ENCODE results near the gene IL17RC. TPM values are rescaled to one million over a fixed set of nuclear protein-coding genes. Genes with fewer than 3 reads are reported as not detected.

Gene IL17RC
- total and polyA plus RNA-seq, 2 experiments from 2014 or later: 8.4 to 12.6 TPM

GRCh38 chr3:9948586-9948985, 31.7 kb downstream of the IL17RC start:
- H2AFZ ChIP-seq: no peak overlapping the region
- H3K4me2 ChIP-seq: no peak overlapping the region
- no peaks in the 10 kb centered on the region for H3K36me3 ChIP-seq (ENCODE audit: insufficient read depth)
- H3K27me3 ChIP-seq (ENCODE audit: insufficient read depth): peaks cover 6% of the 10 kb centered on the region; the same call in 1 of the 2 replicates
- peaks cover 21% of the 10 kb centered on the region for H3K27me3 Mint-ChIP-seq (ENCODE audit: insufficient read depth, low read depth, poor library complexity)
- H4K20me1 ChIP-seq (replicated peaks; ENCODE audit: insufficient read depth): no peaks in the 10 kb centered on the region; the same call in 1 of the 2 replicates
- H3K9me2 ChIP-seq (ENCODE audit: insufficient read depth): no peaks in the 10 kb centered on the region
- peaks cover 9% of the 10 kb centered on the region; the same call in 2 of the 3 replicates for H3K4me1 Mint-ChIP-seq
- no peak overlapping the region for H3K4me3 Mint-ChIP-seq
- H3K9me3 Mint-ChIP-seq: no peaks in the 10 kb centered on the region; the same call in 2 of the 3 replicates
- H3K27ac Mint-ChIP-seq: no peak overlapping the region
- peaks cover 9% of the 10 kb centered on the region for H3K4me1 ChIP-seq (ENCODE audit: insufficient read depth)
- no peaks in the 10 kb centered on the region; the same call in 1 of the 2 replicates for H3F3A ChIP-seq (replicated peaks; ENCODE audit: low read depth)
- peaks cover 8% of the 10 kb centered on the region; the same call in 1 of the 3 replicates for H3K36me3 Mint-ChIP-seq (ENCODE audit: low read depth)
- no peak overlapping the region for H3K27ac ChIP-seq (ENCODE audit: low read depth)
- DNase-seq (ENCODE audit: low spot score) (no peak), ATAC-seq (no peak)
- H3K4me3 ChIP-seq: no peak overlapping the region
- TF ChIP-seq, protein P1, sequence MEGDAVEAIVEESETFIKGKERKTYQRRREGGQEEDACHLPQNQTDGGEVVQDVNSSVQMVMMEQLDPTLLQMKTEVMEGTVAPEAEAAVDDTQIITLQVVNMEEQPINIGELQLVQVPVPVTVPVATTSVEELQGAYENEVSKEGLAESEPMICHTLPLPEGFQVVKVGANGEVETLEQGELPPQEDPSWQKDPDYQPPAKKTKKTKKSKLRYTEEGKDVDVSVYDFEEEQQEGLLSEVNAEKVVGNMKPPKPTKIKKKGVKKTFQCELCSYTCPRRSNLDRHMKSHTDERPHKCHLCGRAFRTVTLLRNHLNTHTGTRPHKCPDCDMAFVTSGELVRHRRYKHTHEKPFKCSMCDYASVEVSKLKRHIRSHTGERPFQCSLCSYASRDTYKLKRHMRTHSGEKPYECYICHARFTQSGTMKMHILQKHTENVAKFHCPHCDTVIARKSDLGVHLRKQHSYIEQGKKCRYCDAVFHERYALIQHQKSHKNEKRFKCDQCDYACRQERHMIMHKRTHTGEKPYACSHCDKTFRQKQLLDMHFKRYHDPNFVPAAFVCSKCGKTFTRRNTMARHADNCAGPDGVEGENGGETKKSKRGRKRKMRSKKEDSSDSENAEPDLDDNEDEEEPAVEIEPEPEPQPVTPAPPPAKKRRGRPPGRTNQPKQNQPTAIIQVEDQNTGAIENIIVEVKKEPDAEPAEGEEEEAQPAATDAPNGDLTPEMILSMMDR (conservative IDR thresholded peaks at IDR 0.05; ENCODE audit: low read depth in 2 of 2): no peak
- no peak for TF ChIP-seq EZH2phosphoT487 (IDR thresholded peaks at IDR 0.05; ENCODE audit: unreplicated experiment)
- TF ChIP-seq, protein P2, sequence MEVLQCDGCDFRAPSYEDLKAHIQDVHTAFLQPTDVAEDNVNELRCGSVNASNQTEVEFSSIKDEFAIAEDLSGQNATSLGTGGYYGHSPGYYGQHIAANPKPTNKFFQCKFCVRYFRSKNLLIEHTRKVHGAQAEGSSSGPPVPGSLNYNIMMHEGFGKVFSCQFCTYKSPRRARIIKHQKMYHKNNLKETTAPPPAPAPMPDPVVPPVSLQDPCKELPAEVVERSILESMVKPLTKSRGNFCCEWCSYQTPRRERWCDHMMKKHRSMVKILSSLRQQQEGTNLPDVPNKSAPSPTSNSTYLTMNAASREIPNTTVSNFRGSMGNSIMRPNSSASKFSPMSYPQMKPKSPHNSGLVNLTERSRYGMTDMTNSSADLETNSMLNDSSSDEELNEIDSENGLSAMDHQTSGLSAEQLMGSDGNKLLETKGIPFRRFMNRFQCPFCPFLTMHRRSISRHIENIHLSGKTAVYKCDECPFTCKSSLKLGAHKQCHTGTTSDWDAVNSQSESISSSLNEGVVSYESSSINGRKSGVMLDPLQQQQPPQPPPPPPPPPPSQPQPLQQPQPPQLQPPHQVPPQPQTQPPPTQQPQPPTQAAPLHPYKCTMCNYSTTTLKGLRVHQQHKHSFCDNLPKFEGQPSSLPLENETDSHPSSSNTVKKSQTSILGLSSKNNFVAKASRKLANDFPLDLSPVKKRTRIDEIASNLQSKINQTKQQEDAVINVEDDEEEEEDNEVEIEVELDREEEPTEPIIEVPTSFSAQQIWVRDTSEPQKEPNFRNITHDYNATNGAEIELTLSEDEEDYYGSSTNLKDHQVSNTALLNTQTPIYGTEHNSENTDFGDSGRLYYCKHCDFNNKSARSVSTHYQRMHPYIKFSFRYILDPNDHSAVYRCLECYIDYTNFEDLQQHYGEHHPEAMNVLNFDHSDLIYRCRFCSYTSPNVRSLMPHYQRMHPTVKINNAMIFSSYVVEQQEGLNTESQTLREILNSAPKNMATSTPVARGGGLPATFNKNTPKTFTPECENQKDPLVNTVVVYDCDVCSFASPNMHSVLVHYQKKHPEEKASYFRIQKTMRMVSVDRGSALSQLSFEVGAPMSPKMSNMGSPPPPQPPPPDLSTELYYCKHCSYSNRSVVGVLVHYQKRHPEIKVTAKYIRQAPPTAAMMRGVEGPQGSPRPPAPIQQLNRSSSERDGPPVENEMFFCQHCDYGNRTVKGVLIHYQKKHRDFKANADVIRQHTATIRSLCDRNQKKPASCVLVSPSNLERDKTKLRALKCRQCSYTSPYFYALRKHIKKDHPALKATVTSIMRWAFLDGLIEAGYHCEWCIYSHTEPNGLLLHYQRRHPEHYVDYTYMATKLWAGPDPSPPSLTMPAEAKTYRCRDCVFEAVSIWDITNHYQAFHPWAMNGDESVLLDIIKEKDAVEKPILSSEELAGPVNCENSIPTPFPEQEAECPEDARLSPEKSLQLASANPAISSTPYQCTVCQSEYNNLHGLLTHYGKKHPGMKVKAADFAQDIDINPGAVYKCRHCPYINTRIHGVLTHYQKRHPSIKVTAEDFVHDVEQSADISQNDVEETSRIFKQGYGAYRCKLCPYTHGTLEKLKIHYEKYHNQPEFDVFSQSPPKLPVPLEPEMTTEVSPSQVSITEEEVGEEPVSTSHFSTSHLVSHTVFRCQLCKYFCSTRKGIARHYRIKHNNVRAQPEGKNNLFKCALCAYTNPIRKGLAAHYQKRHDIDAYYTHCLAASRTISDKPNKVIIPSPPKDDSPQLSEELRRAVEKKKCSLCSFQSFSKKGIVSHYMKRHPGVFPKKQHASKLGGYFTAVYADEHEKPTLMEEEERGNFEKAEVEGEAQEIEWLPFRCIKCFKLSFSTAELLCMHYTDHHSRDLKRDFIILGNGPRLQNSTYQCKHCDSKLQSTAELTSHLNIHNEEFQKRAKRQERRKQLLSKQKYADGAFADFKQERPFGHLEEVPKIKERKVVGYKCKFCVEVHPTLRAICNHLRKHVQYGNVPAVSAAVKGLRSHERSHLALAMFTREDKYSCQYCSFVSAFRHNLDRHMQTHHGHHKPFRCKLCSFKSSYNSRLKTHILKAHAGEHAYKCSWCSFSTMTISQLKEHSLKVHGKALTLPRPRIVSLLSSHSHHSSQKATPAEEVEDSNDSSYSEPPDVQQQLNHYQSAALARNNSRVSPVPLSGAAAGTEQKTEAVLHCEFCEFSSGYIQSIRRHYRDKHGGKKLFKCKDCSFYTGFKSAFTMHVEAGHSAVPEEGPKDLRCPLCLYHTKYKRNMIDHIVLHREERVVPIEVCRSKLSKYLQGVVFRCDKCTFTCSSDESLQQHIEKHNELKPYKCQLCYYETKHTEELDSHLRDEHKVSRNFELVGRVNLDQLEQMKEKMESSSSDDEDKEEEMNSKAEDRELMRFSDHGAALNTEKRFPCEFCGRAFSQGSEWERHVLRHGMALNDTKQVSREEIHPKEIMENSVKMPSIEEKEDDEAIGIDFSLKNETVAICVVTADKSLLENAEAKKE (CRISPR knock-in tag; IDR thresholded peaks at IDR 0.05): no peak
- no peak for TF ChIP-seq STAT1 (IDR thresholded peaks at IDR 0.05; ENCODE audit: unreplicated experiment)
- no peak for TF ChIP-seq NANOG (IDR thresholded peaks at IDR 0.05; ENCODE audit: borderline replicate concordance)
- no peak for TF ChIP-seq POLR2AphosphoS5 (IDR thresholded peaks at IDR 0.05; ENCODE audit: low read depth)
- no peak for TF ChIP-seq ZNF114 (CRISPR knock-in tag; IDR thresholded peaks at IDR 0.05)
- no peak for TF ChIP-seq ZNF331 (CRISPR knock-in tag; IDR thresholded peaks at IDR 0.05; ENCODE audit: low read depth)
- TF ChIP-seq JUNB (IDR thresholded peaks at IDR 0.05; ENCODE audit: unreplicated experiment): no peak
- TF ChIP-seq, protein P3, sequence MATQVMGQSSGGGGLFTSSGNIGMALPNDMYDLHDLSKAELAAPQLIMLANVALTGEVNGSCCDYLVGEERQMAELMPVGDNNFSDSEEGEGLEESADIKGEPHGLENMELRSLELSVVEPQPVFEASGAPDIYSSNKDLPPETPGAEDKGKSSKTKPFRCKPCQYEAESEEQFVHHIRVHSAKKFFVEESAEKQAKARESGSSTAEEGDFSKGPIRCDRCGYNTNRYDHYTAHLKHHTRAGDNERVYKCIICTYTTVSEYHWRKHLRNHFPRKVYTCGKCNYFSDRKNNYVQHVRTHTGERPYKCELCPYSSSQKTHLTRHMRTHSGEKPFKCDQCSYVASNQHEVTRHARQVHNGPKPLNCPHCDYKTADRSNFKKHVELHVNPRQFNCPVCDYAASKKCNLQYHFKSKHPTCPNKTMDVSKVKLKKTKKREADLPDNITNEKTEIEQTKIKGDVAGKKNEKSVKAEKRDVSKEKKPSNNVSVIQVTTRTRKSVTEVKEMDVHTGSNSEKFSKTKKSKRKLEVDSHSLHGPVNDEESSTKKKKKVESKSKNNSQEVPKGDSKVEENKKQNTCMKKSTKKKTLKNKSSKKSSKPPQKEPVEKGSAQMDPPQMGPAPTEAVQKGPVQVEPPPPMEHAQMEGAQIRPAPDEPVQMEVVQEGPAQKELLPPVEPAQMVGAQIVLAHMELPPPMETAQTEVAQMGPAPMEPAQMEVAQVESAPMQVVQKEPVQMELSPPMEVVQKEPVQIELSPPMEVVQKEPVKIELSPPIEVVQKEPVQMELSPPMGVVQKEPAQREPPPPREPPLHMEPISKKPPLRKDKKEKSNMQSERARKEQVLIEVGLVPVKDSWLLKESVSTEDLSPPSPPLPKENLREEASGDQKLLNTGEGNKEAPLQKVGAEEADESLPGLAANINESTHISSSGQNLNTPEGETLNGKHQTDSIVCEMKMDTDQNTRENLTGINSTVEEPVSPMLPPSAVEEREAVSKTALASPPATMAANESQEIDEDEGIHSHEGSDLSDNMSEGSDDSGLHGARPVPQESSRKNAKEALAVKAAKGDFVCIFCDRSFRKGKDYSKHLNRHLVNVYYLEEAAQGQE (IDR thresholded peaks at IDR 0.05; ENCODE audit: unreplicated experiment): no peak
- H3K79me2 ChIP-seq (replicated peaks; ENCODE audit: insufficient read depth): no peaks in the 10 kb centered on the region
